ENCODE data around the gene MED12L.

MED12L gene

DNA sequence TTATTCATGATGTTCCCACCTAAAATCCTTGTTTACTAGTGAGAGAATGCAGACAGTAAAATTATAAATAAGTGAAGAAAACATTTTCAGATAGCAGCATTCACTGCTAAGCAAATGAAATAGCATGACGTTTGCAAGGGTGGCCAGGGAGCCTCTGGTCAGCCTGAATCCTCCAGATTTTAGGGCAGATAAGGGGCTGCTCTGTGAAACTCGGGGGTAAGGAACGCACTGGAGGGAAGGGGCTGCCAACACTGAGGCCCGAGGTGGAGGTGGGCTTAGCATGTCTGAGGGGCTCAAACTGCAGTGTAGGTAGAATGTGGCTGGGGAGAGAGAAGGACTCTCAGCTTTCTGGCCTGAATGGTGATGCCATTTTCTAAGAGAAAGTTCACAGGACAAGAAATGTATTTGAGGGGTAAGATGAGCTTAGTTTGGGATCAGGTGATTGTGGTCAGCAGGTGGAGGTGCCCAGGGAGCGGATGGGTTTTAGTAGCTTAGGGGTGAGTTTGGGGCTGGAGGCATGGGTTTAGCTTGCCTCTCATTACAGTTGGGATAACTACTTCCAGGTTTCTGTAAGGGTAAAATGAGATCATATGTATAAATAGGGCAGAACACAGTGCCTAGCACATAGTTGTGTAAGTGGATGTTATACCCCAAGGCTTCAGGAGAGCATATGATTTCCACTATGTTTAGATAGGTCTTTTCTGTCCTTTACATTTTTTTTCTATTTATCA lies 97.0 kb downstream of the MED12L start:
- no peak for DNase-seq

- no peak for DNase-seq
These were observed 97.8 kb downstream of the MED12L start for GRCh38 chr3:151183265-151183671.

DNA sequence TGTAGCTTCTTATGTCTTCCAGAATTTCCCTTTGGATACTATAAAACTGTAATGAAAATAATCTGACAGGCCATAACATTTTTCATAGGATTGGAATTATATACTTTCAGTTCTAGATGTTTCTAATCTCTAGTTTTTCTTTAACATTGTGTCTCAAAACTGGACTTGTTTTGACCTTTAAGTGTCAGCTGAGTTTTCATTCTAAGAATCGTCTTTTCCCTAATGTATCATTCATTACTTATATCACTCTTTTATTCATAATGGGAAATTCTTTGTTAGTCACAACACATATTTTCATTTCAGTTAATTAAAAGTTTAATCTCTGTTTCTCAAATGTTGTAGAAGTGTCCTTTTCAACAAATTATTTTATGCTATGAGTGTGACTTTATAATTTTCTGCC lies 105.6 kb downstream of the MED12L start:
- DNase-seq, result no peak

- no peak for DNase-seq
These were observed 107.1 kb downstream of the MED12L start for GRCh38 chr3:151192545-151192944.

DNA sequence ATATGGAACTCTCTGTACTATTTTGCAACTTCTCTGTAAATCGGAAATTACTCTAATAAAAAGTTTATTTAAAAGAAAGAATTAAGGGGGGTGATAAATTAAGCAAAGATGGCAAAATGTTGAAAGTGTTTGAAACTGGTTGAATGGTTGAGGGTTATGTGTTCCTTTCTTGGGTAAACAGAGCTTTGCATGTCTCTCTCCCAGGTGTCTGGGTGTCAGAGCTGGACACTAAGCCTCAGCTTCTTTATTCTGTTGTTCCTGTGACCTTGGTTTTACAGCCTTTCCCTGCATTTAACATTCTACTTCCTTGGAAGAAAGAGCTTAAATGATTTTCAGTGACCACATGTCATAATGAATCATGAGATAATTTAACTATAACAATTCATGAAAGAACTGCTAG lies 110.4 kb downstream of the MED12L start:
- DNase-seq, result no peak

GRCh38 chr3:151196434-151196833 lies 111.0 kb downstream of the MED12L start:
- DNase-seq, result no peak

GRCh38 chr3:151197228-151197627 lies 111.8 kb downstream of the MED12L start:
- DNase-seq, result no peak

- DNase-seq, result no peak
These were observed 112.7 kb downstream of the MED12L start for GRCh38 chr3:151197981-151198767.

- no peak for DNase-seq
These were observed 113.4 kb downstream of the MED12L start for GRCh38 chr3:151198849-151199248.

DNA sequence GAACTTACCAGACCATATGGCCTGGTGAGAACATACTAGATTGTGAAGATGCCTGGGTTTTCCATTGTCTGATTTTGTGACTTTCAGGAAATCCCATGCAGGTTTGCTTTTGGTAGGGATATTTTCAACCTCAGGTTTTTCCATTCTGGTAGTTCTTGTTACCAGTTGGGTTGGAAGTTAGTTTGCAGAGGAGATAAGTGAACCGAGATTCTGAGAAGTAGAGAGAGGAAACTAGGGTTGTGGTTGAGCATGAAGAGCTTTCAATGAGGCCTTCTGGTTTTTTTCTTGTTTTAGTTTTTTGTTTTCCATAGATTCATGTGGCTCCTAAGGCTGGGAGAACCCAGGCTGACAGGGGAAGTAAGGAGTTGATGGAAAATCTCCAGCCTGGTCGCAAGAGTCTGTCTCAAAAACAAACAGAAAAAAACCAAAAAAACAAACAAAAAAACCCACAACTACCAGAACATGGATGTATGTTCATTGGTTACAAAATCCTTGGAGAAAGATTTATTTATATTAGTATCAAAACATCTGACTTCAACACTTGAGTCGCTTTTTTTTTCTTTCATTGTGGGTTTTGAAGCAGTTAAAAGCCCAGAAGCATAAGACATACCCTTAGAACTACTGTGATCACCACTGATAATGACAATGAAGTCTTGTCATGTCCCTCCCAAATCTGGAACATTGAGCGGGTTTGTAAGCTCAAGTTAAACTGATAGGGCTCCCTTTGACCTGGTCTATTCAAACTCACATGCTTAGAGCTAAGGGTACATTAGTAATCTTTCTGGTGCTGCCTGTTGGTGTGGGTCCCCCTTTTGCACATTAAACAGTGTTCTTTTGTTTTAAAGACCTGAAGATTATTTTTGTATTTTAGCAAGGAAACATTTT lies 114.3 kb downstream of the MED12L start:
- no peak for DNase-seq

GRCh38 chr3:151200586-151200985 lies 115.1 kb downstream of the MED12L start:
- DNase-seq, result no peak

- no peak for DNase-seq
These were observed 115.7 kb downstream of the MED12L start for GRCh38 chr3:151201051-151201730.

- DNase-seq, result peak; percentile 56
These were observed 117.6 kb downstream of the MED12L start, which contains the start of gene GPR171 for GRCh38 chr3:151203051-151203420. TSS of gene GPR171 (minus strand) at chr3:151203216. CDS start at chr3:151199386, 3,830 bp downstream.

- no peak for DNase-seq
These were observed 119.3 kb downstream of the MED12L start for GRCh38 chr3:151204530-151205402.

GRCh38 chr3:151205482-151205881 lies 120.0 kb downstream of the MED12L start:
- DNase-seq, result no peak

- no peak for DNase-seq
These were observed 120.7 kb downstream of the MED12L start for GRCh38 chr3:151206201-151206600.

DNA sequence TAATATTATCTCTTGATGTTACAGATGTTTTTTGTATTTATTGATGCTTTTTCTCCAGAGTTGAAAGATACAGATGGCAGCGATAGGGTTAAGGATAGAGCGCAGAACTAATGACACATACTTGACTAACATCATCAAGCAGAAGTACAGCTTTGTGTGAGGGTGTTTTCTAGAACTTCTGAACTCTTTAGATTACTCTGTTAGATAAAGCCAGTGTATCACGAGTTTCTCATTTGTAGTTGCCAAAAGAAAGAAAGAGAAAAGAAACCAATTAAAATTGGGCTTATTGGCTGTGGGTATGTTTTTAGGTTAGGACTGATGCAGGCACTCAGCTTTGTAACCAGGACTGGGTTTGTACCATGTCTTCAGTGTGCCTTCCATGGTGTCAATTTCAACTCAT lies 124.2 kb downstream of the MED12L start:
- DNase-seq, result no peak

DNA sequence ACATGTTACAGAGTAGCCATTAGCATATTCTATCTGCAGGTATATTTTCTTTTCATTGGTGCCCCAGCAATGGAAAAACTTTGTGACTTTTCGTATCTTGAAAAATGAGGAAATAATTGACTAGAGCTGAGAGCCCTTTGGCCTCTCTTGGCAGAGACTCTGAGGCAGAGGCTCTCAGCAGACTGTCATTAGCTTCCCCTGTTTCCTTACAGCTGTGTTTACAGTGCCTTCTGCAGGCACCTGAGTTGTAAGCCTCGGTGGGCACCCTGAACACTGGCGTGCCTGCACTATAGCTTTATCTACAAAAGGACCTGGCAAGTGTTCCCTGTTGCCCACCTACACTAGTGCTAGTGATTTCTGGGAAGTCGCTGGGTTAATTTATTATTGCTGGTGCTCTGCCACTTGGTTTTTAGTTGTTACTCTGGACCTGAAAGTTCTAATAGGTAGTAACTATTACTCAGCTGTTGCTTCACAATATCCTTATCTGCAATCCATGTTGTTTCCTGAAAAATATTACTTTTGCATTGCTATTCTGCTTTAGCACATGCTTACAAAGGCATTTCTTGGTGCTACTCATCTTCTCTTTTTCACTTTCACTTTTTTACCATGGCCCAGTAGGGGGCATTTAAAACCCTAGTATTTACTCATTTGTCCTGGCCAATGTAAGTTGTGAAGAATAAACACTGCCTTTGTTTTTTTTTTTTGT lies 125.4 kb downstream of the MED12L start:
- no peak for DNase-seq

GRCh38 chr3:151213151-151213550 lies 127.7 kb downstream of the MED12L start:
- no peak for DNase-seq

GRCh38 chr3:151213881-151214280 lies 128.4 kb downstream of the MED12L start:
- no peak for DNase-seq

DNA sequence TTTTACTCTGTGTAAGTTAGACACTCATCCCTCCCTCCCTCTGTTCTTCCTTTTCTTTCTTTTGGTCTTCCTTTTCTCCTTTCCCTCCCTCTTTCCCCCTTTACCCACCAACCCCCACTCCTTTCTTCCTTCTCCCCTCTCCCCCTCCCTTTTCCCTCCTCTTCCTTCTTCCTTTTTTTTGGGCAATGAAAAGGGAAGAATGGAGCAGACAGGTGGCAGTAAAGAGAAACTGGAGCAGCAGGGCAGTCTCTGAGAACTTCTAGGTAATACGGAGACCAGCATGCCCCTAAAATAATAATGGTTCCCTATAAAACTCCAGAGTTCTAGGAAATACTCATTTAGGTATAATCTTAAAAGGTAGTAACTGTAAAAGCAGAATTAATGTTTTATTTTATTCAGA lies 129.0 kb downstream of the MED12L start:
- no peak for DNase-seq

Measured in activated effector memory CD4-positive, alpha-beta T cell treated with Interleukin-2 at 50 U/mL for 16 hours (primary cell).